Uterus (tissue), 4 donors: ENCODE results near the gene ISL2. TPM values are rescaled to one million over a fixed set of nuclear protein-coding genes. Genes with fewer than 3 reads are reported as not detected.
A peak's percentile ranks its signal among the peaks of the same experiment; 100 is the strongest.

Experiments
- DNase-seq, 2 donors: peaks; one replicate each; pipeline ENCODE4 v3.0.0-alpha.2; 2019 to 2020
- H3K27ac ChIP-seq, 2 donors: fragments of 200-600 bp; sonication (generic); 1 replicate in 1 of 2; 2 replicates in 1 of 2; pipeline ENCODE4 v1.5.1; 2016 to 2018
- H3K27me3 ChIP-seq, 2 donors: fragments of 200-600 bp; sonication (generic); one replicate each; pipeline ENCODE4 v1.5.1; 2018 to 2019; ENCODE audit warnings: control low read depth in 1 of 2
- H3K36me3 ChIP-seq, 2 donors: fragments of 200-600 bp; sonication (generic); one replicate each; pipeline ENCODE4 v1.5.1; 2019; ENCODE audit warnings: control low read depth in 1 of 2
- H3K4me1 ChIP-seq, 2 donors: fragments of 200-600 bp; sonication (generic); one replicate each; pipeline ENCODE4 v1.5.1; 2018 to 2019; ENCODE audit warnings: control low read depth in 1 of 2
- H3K4me3 ChIP-seq, 2 donors: fragments of 200-600 bp; sonication (generic); 1 replicate in 1 of 2; 2 replicates in 1 of 2; pipeline ENCODE4 v1.5.1; 2018 to 2019; ENCODE audit warnings: mild to moderate bottlenecking in 1 of 2
- H3K9me3 ChIP-seq, 2 donors: fragments of 200-600 bp; sonication (generic); one replicate each; pipeline ENCODE4 v1.5.1; 2019; ENCODE audit warnings: control low read depth in 1 of 2
- CTCF ChIP-seq, 4 experiments: fragments of 200-600 bp in 2 of 4; fragments of 450-650 bp in 2 of 4; sonication (generic) in 2 of 4; IDR thresholded peaks; one replicate each; pipeline ENCODE4 v1.5.1; 2016 to 2019; ENCODE audit warnings: antibody characterized with exemption in 4 of 4, mild to moderate bottlenecking in 2 of 4, moderate library complexity in 1 of 4
- POLR2A ChIP-seq, 2 donors: fragments of 450-650 bp; IDR thresholded peaks; one replicate each; pipeline ENCODE4 v1.6.1; 2016; ENCODE audit warnings: antibody characterized with exemption in 2 of 2, mild to moderate bottlenecking in 1 of 2, moderate library complexity in 1 of 2
- intact Hi-C: fragments of 100-400 bp; cut with DNase I; formaldehyde crosslinking; loops from one replicate; pipeline ENCODE4 v1.15.1; 2023; ENCODE audit warnings: low total_unique reads
- total RNA-seq, 4 donors: library from RNA; depleted of rRNA in 3 of 4; stranded (reverse); fragments of >200 nt in 3 of 4; gene quantifications; one replicate each; pipeline versions ENCODE4 v1.1.0 to v1.2.4, GENCODE V29; 2014 to 2023
- donor health status: DM: yes; HTN: yes; CAD: no.

ISL2 gene
- total RNA-seq, 4 donors from 2014 or later, result 0.48 TPM; not detected in 3

- H3K27ac ChIP-seq, result no peak overlapping the region
- H3K27me3 ChIP-seq, result peaks cover 51 to 63% of the 10 kb centered on the region in 2 donors
- intact Hi-C loops, result no loop called here
These were observed 10.3 kb downstream of the ISL2 start for GRCh38 chr15:76346669-76347481.

GRCh38 chr15:76347482-76348055 lies 11.0 kb downstream of the ISL2 start:
- TF ChIP-seq POLR2A (IDR thresholded peaks at IDR 0.05) (no peak), CTCF (IDR thresholded peaks at IDR 0.05) (no peak)
- DNase-seq, result no peak
- peaks cover 0 to 15% of the 10 kb centered on the region in 2 donors for H3K4me1 ChIP-seq
- no peak overlapping the region for H3K27ac ChIP-seq
- intact Hi-C loops, result no loop called here
- no peak overlapping the region for H3K4me3 ChIP-seq
- H3K27me3 ChIP-seq, result peaks cover 44 to 59% of the 10 kb centered on the region in 2 donors
- H3K9me3 ChIP-seq, result no peaks in the 10 kb centered on the region
- no peaks in the 10 kb centered on the region for H3K36me3 ChIP-seq

More at GRCh38 chr15:76346669-76347481, 10.3 kb downstream of the ISL2 start:
- no peak for TF ChIP-seq POLR2A (IDR thresholded peaks at IDR 0.05)
- no peak for TF ChIP-seq CTCF (IDR thresholded peaks at IDR 0.05)
- no peak for DNase-seq
- Histone ChIP-seq H3K9me3 (no peaks in the 10 kb centered on the region), H3K36me3 (no peaks in the 10 kb centered on the region), H3K4me1 (peaks cover 0 to 20% of the 10 kb centered on the region in 2 donors), H3K4me3 (peak overlapping the region in 1 of 2 donors; percentile 13)

- intact Hi-C loops, result no loop called here
- peaks cover 27 to 41% of the 10 kb centered on the region in 2 donors for H3K27me3 ChIP-seq
- H3K4me1 ChIP-seq, result peaks cover 0 to 12% of the 10 kb centered on the region in 2 donors
These were observed 12.9 kb downstream of the ISL2 start for GRCh38 chr15:76349301-76350070.

GRCh38 chr15:76353023-76353577 lies 16.5 kb downstream of the ISL2 start:
- H3K27me3 ChIP-seq, result peaks cover 0 to 5% of the 10 kb centered on the region in 2 donors
- no peak overlapping the region for H3K27ac ChIP-seq
- H3K9me3 ChIP-seq, result no peaks in the 10 kb centered on the region
- TF ChIP-seq CTCF (IDR thresholded peaks at IDR 0.05), result no peak
- no peak for TF ChIP-seq POLR2A (IDR thresholded peaks at IDR 0.05)
- no peaks in the 10 kb centered on the region for H3K36me3 ChIP-seq
- no peak for DNase-seq
- no peak overlapping the region for H3K4me3 ChIP-seq
- no peaks in the 10 kb centered on the region for H3K4me1 ChIP-seq
- intact Hi-C loops, result no loop called here

More at GRCh38 chr15:76349301-76350070, 12.9 kb downstream of the ISL2 start:
- Histone ChIP-seq H3K9me3 (no peaks in the 10 kb centered on the region), H3K27ac (no peak overlapping the region), H3K36me3 (no peaks in the 10 kb centered on the region), H3K4me3 (no peak overlapping the region)
- TF ChIP-seq CTCF (IDR thresholded peaks at IDR 0.05) (no peak), POLR2A (IDR thresholded peaks at IDR 0.05) (no peak)
- DNase-seq, result no peak
